ENCODE data around the gene CNTN4.

The CNTN4 gene

DNA sequence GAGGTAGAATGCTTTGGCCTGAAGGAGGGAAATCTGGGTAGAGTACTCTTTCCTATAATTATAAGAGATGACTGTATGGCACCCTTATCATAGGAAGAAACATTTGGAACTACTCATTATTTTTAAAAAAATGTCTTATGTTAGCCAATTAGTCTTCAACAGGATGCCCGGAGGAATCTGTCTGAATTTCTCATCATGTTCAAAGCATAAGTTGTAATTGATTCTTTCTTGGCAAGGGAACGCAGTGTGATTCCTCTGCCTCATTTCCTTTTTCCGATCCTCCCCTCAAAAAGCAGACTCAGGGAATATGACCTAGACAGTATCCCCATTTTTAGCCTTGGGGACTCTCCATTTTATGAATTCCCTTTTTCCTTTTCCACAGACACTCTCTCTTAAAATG lies 846.5 kb downstream of the CNTN4 start:
- no peak for DNase-seq (ENCODE audit: low read depth)
- H3K9me3 ChIP-seq (ENCODE audit: control insufficient read depth, low read length) = no peaks in the 10 kb centered on the region
- no peaks in the 10 kb centered on the region for H3K36me3 ChIP-seq (ENCODE audit: control insufficient read depth, insufficient read depth, low read length, severe bottlenecking)

DNA sequence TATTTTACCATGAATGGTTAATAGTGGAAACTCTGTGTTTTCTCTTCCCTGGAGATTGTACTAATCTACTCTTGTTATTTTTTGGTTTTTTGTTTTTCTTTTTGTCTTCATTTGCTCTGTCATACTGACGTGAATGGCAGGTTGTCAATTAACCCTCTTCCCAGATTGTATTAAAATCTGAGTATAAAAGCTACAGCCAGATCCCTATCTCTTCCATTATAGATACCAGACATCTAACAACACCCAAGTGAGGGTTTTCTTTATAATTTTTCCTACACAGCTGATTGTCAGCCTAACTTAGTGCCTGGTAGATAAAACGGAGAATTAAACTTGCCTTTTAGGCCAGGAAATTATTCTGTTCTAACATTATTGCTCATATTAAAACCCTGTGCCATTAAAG lies 848.9 kb downstream of the CNTN4 start:
- no peak for DNase-seq (ENCODE audit: low read depth)
- Histone ChIP-seq H3K36me3 (ENCODE audit: control insufficient read depth, insufficient read depth, low read length, severe bottlenecking) (no peaks in the 10 kb centered on the region), H3K4me3 (ENCODE audit: low read length) (no peak overlapping the region), H3K27me3 (replicated peaks; ENCODE audit: control insufficient read depth, insufficient read depth, low read length) (no peaks in the 10 kb centered on the region), H3K9ac (ENCODE audit: low read length) (no peak overlapping the region), H3K4me1 (ENCODE audit: control insufficient read depth, insufficient read depth, low read length) (no peaks in the 10 kb centered on the region), H3K9me3 (ENCODE audit: control insufficient read depth, low read length) (no peaks in the 10 kb centered on the region)

More for the DNA sequence above, 846.5 kb downstream of the CNTN4 start:
- Histone ChIP-seq H3K9ac (ENCODE audit: low read length) (no peak overlapping the region), H3K4me3 (ENCODE audit: low read length) (no peak overlapping the region), H3K27me3 (replicated peaks; ENCODE audit: control insufficient read depth, insufficient read depth, low read length) (no peaks in the 10 kb centered on the region), H3K4me1 (ENCODE audit: control insufficient read depth, insufficient read depth, low read length) (no peaks in the 10 kb centered on the region)

DNA sequence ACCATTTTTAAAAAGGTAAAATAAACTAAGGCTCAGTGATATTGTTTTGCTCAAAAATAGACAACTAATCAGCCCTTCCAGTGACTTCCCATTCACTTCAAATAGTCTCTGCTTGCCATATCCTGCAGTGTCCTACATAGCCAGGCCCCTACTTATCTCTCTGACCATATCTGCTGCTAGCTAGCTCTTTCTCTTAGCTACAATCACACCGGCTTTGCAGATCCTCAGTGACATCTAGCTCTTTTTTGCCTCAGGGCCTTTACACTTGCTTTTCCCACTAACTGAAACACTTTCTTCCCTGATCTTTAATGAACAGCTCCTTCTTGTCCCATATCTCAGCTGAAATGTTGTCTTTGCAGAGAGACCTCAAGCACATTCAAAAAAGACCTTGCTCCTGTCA lies 850.2 kb downstream of the CNTN4 start:
- no peak overlapping the region for H3K4me3 ChIP-seq (ENCODE audit: low read length)
- DNase-seq (ENCODE audit: low read depth) = no peak
- no peak overlapping the region for H3K9ac ChIP-seq (ENCODE audit: low read length)

DNA sequence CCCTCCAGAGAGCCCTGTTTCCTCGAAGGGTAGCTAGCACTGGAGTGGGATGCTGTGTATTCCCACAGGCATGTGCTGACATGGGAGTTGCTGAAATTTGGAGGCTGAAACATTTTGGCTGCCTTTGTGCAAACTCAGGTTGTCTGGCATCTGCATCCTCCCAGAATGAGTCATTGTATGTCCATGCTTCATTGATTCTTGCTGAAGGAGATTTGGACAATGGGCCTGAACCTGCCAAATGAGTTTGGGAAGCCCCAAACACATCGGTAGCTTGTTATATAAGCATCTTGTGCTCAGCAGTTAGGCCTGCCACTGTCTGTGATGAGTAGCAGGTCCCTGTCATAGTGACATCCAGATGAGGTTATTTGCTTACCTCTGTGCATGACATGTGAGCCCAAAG lies 851.5 kb downstream of the CNTN4 start:
- Histone ChIP-seq H3K4me1 (ENCODE audit: control insufficient read depth, insufficient read depth, low read length) (no peaks in the 10 kb centered on the region), H3K9ac (ENCODE audit: low read length) (no peak overlapping the region), H3K36me3 (ENCODE audit: control insufficient read depth, insufficient read depth, low read length, severe bottlenecking) (no peaks in the 10 kb centered on the region), H3K4me3 (ENCODE audit: low read length) (no peak overlapping the region), H3K9me3 (ENCODE audit: control insufficient read depth, low read length) (no peaks in the 10 kb centered on the region), H3K27me3 (replicated peaks; ENCODE audit: control insufficient read depth, insufficient read depth, low read length) (no peaks in the 10 kb centered on the region)
- no peak for DNase-seq (ENCODE audit: low read depth)

More for the DNA sequence above, 850.2 kb downstream of the CNTN4 start:
- Histone ChIP-seq H3K36me3 (ENCODE audit: control insufficient read depth, insufficient read depth, low read length, severe bottlenecking) (no peaks in the 10 kb centered on the region), H3K9me3 (ENCODE audit: control insufficient read depth, low read length) (no peaks in the 10 kb centered on the region), H3K27me3 (replicated peaks; ENCODE audit: control insufficient read depth, insufficient read depth, low read length) (no peaks in the 10 kb centered on the region), H3K4me1 (ENCODE audit: control insufficient read depth, insufficient read depth, low read length) (no peaks in the 10 kb centered on the region)

DNA sequence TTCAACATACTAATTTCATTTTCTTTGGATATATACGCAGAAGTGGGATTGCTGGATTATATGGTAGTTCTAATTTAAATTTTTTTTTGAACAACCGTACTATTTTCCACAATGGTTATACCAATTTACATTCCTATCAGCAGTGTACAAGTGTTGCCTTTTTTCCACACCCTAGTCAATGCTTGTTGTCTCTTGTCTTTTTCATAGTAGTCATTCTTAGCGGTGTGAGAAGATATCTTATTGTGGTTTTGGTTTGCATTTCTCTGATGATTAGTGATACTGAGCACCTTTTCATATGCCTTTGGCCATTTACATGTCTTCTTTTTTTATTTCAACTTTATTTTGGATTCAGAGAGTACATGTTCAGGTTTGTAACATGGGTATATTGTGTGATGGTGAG lies 858.4 kb downstream of the CNTN4 start:
- no peaks in the 10 kb centered on the region for H3K36me3 ChIP-seq (ENCODE audit: control insufficient read depth, insufficient read depth, low read length, severe bottlenecking)
- H3K9me3 ChIP-seq (ENCODE audit: control insufficient read depth, low read length) = no peaks in the 10 kb centered on the region
- no peak for DNase-seq (ENCODE audit: low read depth)
- no peaks in the 10 kb centered on the region for H3K4me1 ChIP-seq (ENCODE audit: control insufficient read depth, insufficient read depth, low read length)
- no peak overlapping the region for H3K9ac ChIP-seq (ENCODE audit: low read length)
- no peaks in the 10 kb centered on the region for H3K27me3 ChIP-seq (replicated peaks; ENCODE audit: control insufficient read depth, insufficient read depth, low read length)
- H3K4me3 ChIP-seq (ENCODE audit: low read length) = no peak overlapping the region

DNA sequence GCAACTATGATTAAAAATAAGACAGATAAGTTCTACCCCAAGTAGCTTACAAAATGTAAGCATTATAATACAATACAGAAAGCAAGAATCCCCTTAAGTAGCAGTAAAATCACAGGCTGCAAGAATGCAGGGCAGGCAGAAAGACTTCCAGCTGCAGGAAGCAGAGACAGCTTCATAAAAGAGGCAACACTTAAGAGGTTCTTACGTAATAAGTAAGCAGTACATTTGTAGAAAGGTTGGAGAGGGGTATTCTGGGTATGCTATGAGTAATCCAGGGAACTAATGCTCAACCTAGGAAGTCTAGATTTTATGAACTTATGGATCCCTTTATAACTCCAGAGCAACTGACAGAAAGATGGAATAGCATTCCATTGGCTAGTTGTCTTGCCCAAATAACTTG lies 859.9 kb downstream of the CNTN4 start:
- Histone ChIP-seq H3K36me3 (ENCODE audit: control insufficient read depth, insufficient read depth, low read length, severe bottlenecking) (no peaks in the 10 kb centered on the region), H3K9ac (ENCODE audit: low read length) (no peak overlapping the region), H3K4me3 (ENCODE audit: low read length) (no peak overlapping the region), H3K9me3 (ENCODE audit: control insufficient read depth, low read length) (no peaks in the 10 kb centered on the region), H3K4me1 (ENCODE audit: control insufficient read depth, insufficient read depth, low read length) (no peaks in the 10 kb centered on the region), H3K27me3 (replicated peaks; ENCODE audit: control insufficient read depth, insufficient read depth, low read length) (no peaks in the 10 kb centered on the region)
- DNase-seq (ENCODE audit: low read depth) = no peak

DNA sequence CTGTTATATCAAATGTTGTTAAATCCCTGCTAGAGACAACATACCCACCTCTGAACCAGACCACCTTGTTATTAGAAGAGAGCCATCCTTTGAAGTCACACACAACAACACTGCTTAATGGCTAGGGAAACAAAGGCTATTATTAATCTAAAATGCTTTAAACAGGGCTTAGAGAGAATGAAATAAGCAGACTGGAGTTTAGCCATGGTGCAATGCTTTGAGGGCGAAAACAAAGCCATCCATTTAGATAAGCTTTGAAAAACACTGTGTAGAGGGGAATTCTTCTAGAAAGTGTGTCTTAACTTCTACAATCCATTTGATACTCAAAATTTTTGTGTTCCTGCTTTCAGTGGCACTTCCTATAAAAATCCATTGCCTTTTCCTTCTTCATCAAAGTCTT lies 862.9 kb downstream of the CNTN4 start:
- Histone ChIP-seq H3K9ac (ENCODE audit: low read length) (no peak overlapping the region), H3K4me1 (ENCODE audit: control insufficient read depth, insufficient read depth, low read length) (no peaks in the 10 kb centered on the region), H3K27me3 (replicated peaks; ENCODE audit: control insufficient read depth, insufficient read depth, low read length) (no peaks in the 10 kb centered on the region), H3K9me3 (ENCODE audit: control insufficient read depth, low read length) (no peaks in the 10 kb centered on the region), H3K4me3 (ENCODE audit: low read length) (no peak overlapping the region), H3K36me3 (ENCODE audit: control insufficient read depth, insufficient read depth, low read length, severe bottlenecking) (no peaks in the 10 kb centered on the region)
- no peak for DNase-seq (ENCODE audit: low read depth)

DNA sequence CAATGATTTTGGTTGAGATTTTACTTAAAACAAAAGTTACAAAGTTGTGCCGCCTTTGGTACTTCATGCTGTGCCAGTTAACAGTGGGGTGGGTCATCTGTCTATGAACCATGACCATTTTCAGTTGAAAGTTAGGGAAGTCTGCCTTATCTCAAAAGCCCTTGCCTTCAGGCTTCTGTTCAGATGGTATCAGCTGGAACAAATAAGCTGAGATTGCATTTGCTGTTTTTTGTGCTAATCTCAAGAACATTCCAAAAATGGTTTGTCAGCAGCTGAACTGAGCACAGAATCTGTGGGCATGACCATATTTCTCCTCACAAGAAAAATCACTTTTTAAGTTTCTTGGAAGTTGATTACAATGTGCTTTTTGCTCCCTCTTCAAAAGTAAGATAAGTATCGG lies 869.2 kb downstream of the CNTN4 start:
- DNase-seq (ENCODE audit: low read depth) = no peak
- Histone ChIP-seq H3K4me3 (ENCODE audit: low read length) (no peak overlapping the region), H3K9ac (ENCODE audit: low read length) (no peak overlapping the region), H3K36me3 (ENCODE audit: control insufficient read depth, insufficient read depth, low read length, severe bottlenecking) (no peaks in the 10 kb centered on the region), H3K9me3 (ENCODE audit: control insufficient read depth, low read length) (no peaks in the 10 kb centered on the region), H3K27me3 (replicated peaks; ENCODE audit: control insufficient read depth, insufficient read depth, low read length) (no peaks in the 10 kb centered on the region), H3K4me1 (ENCODE audit: control insufficient read depth, insufficient read depth, low read length) (no peaks in the 10 kb centered on the region)

DNA sequence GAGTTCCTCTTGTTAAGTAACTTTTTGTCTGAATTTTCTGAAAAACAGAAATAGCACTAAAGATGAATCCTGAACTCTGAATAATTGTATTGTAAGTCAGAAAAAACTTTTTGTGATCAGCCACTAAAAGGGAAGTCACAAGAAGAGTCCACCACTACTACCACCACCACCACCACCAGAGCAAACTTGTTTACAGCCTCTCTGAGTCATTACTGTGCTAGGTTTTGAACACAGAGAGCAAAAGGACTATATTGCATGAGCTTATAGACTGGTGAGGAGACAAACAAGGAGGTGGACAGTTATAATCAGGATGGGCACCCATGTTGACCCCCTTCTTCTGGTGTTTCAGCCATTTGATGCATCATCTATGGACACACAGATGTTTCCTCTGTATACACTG lies 869.8 kb downstream of the CNTN4 start:
- Histone ChIP-seq H3K36me3 (ENCODE audit: control insufficient read depth, insufficient read depth, low read length, severe bottlenecking) (no peaks in the 10 kb centered on the region), H3K4me3 (ENCODE audit: low read length) (no peak overlapping the region), H3K9me3 (ENCODE audit: control insufficient read depth, low read length) (no peaks in the 10 kb centered on the region), H3K9ac (ENCODE audit: low read length) (no peak overlapping the region), H3K4me1 (ENCODE audit: control insufficient read depth, insufficient read depth, low read length) (no peaks in the 10 kb centered on the region), H3K27me3 (replicated peaks; ENCODE audit: control insufficient read depth, insufficient read depth, low read length) (no peaks in the 10 kb centered on the region)
- no peak for DNase-seq (ENCODE audit: low read depth)

DNA sequence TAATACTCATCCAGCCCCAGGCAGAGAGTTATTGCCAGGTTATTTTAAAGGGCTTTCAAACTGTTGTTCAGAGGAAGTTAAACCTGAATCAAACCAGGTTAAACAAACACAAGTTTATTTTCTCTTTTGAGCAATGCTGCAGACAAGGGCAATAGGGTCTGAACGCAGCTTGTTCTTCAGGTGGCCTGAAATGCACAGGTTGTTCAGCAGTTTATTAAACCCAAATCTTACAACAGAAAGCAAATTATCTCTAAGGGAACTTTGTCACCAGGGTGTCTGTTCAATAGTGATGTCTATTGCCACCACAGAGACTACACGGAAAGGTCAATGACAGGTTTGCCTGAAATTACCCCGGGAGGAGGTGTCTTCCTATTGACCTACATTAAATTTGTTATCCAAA lies 877.5 kb downstream of the CNTN4 start:
- no peak for DNase-seq (ENCODE audit: low read depth)
- Histone ChIP-seq H3K9ac (ENCODE audit: low read length) (no peak overlapping the region), H3K27me3 (replicated peaks; ENCODE audit: control insufficient read depth, insufficient read depth, low read length) (no peaks in the 10 kb centered on the region)

DNA sequence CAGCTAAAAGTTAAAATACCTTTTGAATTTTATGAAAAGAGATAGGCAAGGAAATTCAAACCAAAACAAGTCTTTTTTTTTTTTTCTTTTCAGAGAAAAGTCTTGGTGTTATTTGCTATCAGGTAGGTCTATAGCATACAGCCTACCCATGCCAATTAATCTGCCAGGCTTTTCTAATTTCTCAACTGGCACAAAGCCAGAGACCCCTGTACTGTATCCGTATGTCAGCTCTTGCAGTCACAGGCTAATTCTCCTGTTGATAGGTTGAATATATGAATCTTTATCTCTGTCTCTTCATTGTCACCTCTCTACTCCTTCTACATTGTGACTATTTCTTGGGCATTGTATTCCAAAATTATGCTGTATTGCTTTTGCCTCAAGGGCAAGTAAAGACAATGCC lies 878.1 kb downstream of the CNTN4 start:
- DNase-seq (ENCODE audit: low read depth) = no peak
- H3K9ac ChIP-seq (ENCODE audit: low read length) = no peak overlapping the region

More for the DNA sequence above, 877.5 kb downstream of the CNTN4 start:
- H3K9me3 ChIP-seq (ENCODE audit: control insufficient read depth, low read length) = no peaks in the 10 kb centered on the region
- no peaks in the 10 kb centered on the region for H3K4me1 ChIP-seq (ENCODE audit: control insufficient read depth, insufficient read depth, low read length)
- no peak overlapping the region for H3K4me3 ChIP-seq (ENCODE audit: low read length)
- H3K36me3 ChIP-seq (ENCODE audit: control insufficient read depth, insufficient read depth, low read length, severe bottlenecking) = no peaks in the 10 kb centered on the region

DNA sequence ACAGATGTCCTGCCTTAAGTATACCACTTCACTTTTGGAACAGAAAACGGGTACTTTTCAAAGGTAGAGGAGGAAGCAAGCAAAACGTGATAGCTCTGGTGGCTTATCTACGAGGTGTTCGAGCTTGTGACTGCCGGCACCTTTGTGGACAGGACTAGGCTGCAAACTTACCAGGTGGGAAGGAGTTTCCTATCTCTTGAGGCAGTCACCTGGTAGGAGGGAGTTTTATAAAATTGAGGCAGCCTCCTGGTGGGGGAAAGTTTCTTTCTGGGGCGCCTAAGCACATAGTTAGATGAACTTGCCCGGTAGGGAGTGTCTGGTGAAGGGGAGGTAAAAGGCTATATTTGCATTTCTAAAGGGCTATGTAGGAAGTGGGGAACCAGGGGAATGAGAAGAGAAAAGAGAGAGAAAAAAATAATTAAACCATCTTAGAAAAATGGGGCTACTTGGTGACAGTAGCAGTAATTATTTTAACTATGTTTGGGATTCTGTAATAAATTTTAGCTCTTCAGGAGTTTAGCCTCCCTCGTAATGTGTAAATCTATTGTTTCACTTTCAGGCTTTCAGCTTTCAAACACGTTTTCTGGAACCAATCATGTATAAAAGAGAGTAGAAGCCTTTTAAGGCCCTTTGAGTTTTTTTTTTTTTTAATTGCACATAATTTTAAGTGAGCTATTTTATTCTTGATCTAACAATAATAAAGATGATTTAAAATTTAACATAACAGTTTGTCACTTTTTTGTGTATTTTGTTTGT lies 880.5 kb downstream of the CNTN4 start:
- H3K36me3 ChIP-seq (ENCODE audit: control insufficient read depth, insufficient read depth, low read length, severe bottlenecking) = no peaks in the 10 kb centered on the region
- no peak overlapping the region for H3K4me3 ChIP-seq (ENCODE audit: low read length)
- H3K4me1 ChIP-seq (ENCODE audit: control insufficient read depth, insufficient read depth, low read length) = no peaks in the 10 kb centered on the region
- no peak overlapping the region for H3K9ac ChIP-seq (ENCODE audit: low read length)
- DNase-seq (ENCODE audit: low read depth) = no peak
- H3K9me3 ChIP-seq (ENCODE audit: control insufficient read depth, low read length) = no peaks in the 10 kb centered on the region
- no peaks in the 10 kb centered on the region for H3K27me3 ChIP-seq (replicated peaks; ENCODE audit: control insufficient read depth, insufficient read depth, low read length)

More for the DNA sequence above, 878.1 kb downstream of the CNTN4 start:
- H3K9me3 ChIP-seq (ENCODE audit: control insufficient read depth, low read length) = no peaks in the 10 kb centered on the region
- H3K4me3 ChIP-seq (ENCODE audit: low read length) = no peak overlapping the region
- H3K36me3 ChIP-seq (ENCODE audit: control insufficient read depth, insufficient read depth, low read length, severe bottlenecking) = no peaks in the 10 kb centered on the region
- H3K27me3 ChIP-seq (replicated peaks; ENCODE audit: control insufficient read depth, insufficient read depth, low read length) = no peaks in the 10 kb centered on the region
- no peaks in the 10 kb centered on the region for H3K4me1 ChIP-seq (ENCODE audit: control insufficient read depth, insufficient read depth, low read length)
